Suprapubic skin (tissue), 4 donors: ENCODE data around the gene KDSR. TPM values are rescaled to one million over a fixed set of nuclear protein-coding genes. Genes with fewer than 3 reads are reported as not detected.

ENCODE experiments used
- DNase-seq, 2 donors: peaks; one replicate each; pipeline ENCODE4 v3.0.0-alpha.2; 2019; ENCODE audit warnings: low spot score in 2 of 2
- H3K27ac ChIP-seq: fragments of 200-600 bp; sonication (generic); one replicate; pipeline ENCODE4 v1.5.1; 2019
- H3K27me3 ChIP-seq: fragments of 200-600 bp; sonication (generic); one replicate; pipeline ENCODE4 v1.5.1; 2019
- H3K36me3 ChIP-seq: fragments of 200-600 bp; sonication (generic); one replicate; pipeline ENCODE4 v1.5.1; 2019
- H3K4me1 ChIP-seq: fragments of 200-600 bp; sonication (generic); one replicate; pipeline ENCODE4 v1.5.1; 2019
- H3K4me3 ChIP-seq: fragments of 200-600 bp; sonication (generic); one replicate; pipeline ENCODE4 v1.5.1; 2019; ENCODE audit warnings: mild to moderate bottlenecking
- H3K9me3 ChIP-seq: fragments of 200-600 bp; sonication (generic); one replicate; pipeline ENCODE4 v1.5.1; 2019
- CTCF ChIP-seq, 2 donors: fragments of 200-600 bp in 1 of 2; fragments of 450-650 bp in 1 of 2; sonication (generic) in 1 of 2; IDR thresholded peaks; one replicate each; pipeline ENCODE4 v1.5.1; 2016 to 2019; ENCODE audit warnings: antibody characterized with exemption in 2 of 2, mild to moderate bottlenecking in 1 of 2, moderate library complexity in 1 of 2
- EP300 ChIP-seq: sonication (generic); formaldehyde crosslinking; IDR thresholded peaks from one replicate; pipeline ENCODE4 v1.6.1; 2017; ENCODE audit warnings: antibody characterized with exemption
- POLR2A ChIP-seq, 2 donors: fragments of 450-650 bp; IDR thresholded peaks; one replicate each; pipeline ENCODE4 v1.6.1; 2017; ENCODE audit warnings: antibody characterized with exemption in 2 of 2, mild to moderate bottlenecking in 2 of 2, moderate library complexity in 2 of 2
- POLR2AphosphoS5 ChIP-seq, 3 donors: sonication (generic); formaldehyde crosslinking; IDR thresholded peaks; one replicate each; pipeline ENCODE4 v1.6.1; 2017; ENCODE audit warnings: antibody characterized with exemption in 3 of 3
- WGBS: methylation state at CpG from one replicate; pipeline ENCODE4 v1.1.5; 2018; 5-methylcytosine and 5-hydroxymethylcytosine counted together
- total RNA-seq, 4 donors: library from RNA; depleted of rRNA; stranded (reverse); fragments of >200 nt; gene quantifications; one replicate each; pipeline ENCODE4 v1.1.0, GENCODE V29; 2016

The KDSR gene, protein sequence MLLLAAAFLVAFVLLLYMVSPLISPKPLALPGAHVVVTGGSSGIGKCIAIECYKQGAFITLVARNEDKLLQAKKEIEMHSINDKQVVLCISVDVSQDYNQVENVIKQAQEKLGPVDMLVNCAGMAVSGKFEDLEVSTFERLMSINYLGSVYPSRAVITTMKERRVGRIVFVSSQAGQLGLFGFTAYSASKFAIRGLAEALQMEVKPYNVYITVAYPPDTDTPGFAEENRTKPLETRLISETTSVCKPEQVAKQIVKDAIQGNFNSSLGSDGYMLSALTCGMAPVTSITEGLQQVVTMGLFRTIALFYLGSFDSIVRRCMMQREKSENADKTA
- total RNA-seq, result 100 to 1,000 TPM in 1 of 4 donors, 10 to 100 TPM in 3; 65.4 to 115 (median 79.7) TPM

GRCh38 chr18:63367053-63367953 lies at the start of gene KDSR:
Gene KDSR (minus strand): TSS chr18:63367206. CDS start chr18:63367118, 88 bp downstream.
- Histone ChIP-seq H3K4me1 (peaks cover 29% of the 10 kb centered on the region), H3K36me3 (peaks cover 5% of the 10 kb centered on the region), H3K27ac (peak within 1 kb of the TSS; percentile 99), H3K9me3 (no peaks in the 10 kb centered on the region), H3K4me3 (peak within 1 kb of the TSS; percentile 98), H3K27me3 (no peaks in the 10 kb centered on the region)
- WGBS, result 0% methylated on average over 17 of the region's 90 CpGs
- TF ChIP-seq POLR2AphosphoS5 (IDR thresholded peaks at IDR 0.05), result peak in 2 of 3 donors; percentile 81 to 87
- no peak for TF ChIP-seq CTCF (IDR thresholded peaks at IDR 0.05)
- TF ChIP-seq POLR2A (IDR thresholded peaks at IDR 0.05), result peak in 1 of 2 donors; percentile 85
- no peak for TF ChIP-seq EP300
- peak; percentile 94 to 96 for DNase-seq

- Histone ChIP-seq H3K9me3 (no peaks in the 10 kb centered on the region), H3K27me3 (no peaks in the 10 kb centered on the region), H3K27ac (no peak overlapping the region), H3K4me3 (no peak overlapping the region), H3K36me3 (peaks cover 71% of the 10 kb centered on the region), H3K4me1 (peaks cover 8% of the 10 kb centered on the region)
- no peak for TF ChIP-seq POLR2A (IDR thresholded peaks at IDR 0.05)
- TF ChIP-seq CTCF (IDR thresholded peaks at IDR 0.05), result no peak
- TF ChIP-seq EP300, result no peak
- TF ChIP-seq POLR2AphosphoS5 (IDR thresholded peaks at IDR 0.05), result no peak
- DNase-seq, result no peak
- WGBS, result 71% methylated on average over 4 of the region's 4 CpGs
Measured at GRCh38 chr18:63412953-63413352, 45.9 kb upstream of the KDSR start.

GRCh38 chr18:63410792-63411191 lies 43.8 kb upstream of the KDSR start:
- no peak for DNase-seq
- Histone ChIP-seq H3K27ac (no peak overlapping the region), H3K9me3 (no peaks in the 10 kb centered on the region), H3K27me3 (no peaks in the 10 kb centered on the region), H3K4me1 (peaks cover 5% of the 10 kb centered on the region), H3K4me3 (no peak overlapping the region), H3K36me3 (peaks cover 57% of the 10 kb centered on the region)
- TF ChIP-seq CTCF (IDR thresholded peaks at IDR 0.05), result no peak
- TF ChIP-seq POLR2A (IDR thresholded peaks at IDR 0.05), result no peak
- TF ChIP-seq POLR2AphosphoS5 (IDR thresholded peaks at IDR 0.05), result no peak
- WGBS, result 69% methylated on average over 4 of the region's 4 CpGs

GRCh38 chr18:63409301-63409700 lies 42.3 kb upstream of the KDSR start:
- Histone ChIP-seq H3K4me1 (peaks cover 5% of the 10 kb centered on the region), H3K27ac (no peak overlapping the region), H3K4me3 (no peak overlapping the region), H3K27me3 (no peaks in the 10 kb centered on the region), H3K36me3 (peaks cover 49% of the 10 kb centered on the region), H3K9me3 (no peaks in the 10 kb centered on the region)
- WGBS, result 69% methylated on average over 5 of the region's 5 CpGs
- DNase-seq, result no peak
- no peak for TF ChIP-seq CTCF (IDR thresholded peaks at IDR 0.05)
- TF ChIP-seq POLR2AphosphoS5 (IDR thresholded peaks at IDR 0.05), result no peak
- no peak for TF ChIP-seq POLR2A (IDR thresholded peaks at IDR 0.05)
- TF ChIP-seq EP300, result no peak

- Histone ChIP-seq H3K4me3 (no peak overlapping the region), H3K9me3 (no peaks in the 10 kb centered on the region), H3K4me1 (peaks cover 5% of the 10 kb centered on the region), H3K27ac (no peak overlapping the region), H3K27me3 (no peaks in the 10 kb centered on the region), H3K36me3 (peaks cover 59% of the 10 kb centered on the region)
- DNase-seq, result no peak
- TF ChIP-seq POLR2A (IDR thresholded peaks at IDR 0.05), result no peak
- no peak for TF ChIP-seq POLR2AphosphoS5 (IDR thresholded peaks at IDR 0.05)
- TF ChIP-seq CTCF (IDR thresholded peaks at IDR 0.05), result no peak
- TF ChIP-seq EP300, result no peak
- WGBS, result 50% methylated on average over 1 of the region's 1 CpG
Measured at GRCh38 chr18:63407734-63408133, 40.7 kb upstream of the KDSR start.
